HG02759 (cell line): ENCODE data around the gene SLX9.

ENCODE experiments used
- ATAC-seq: cut with Tn5 transposase; IDR thresholded peaks from one replicate; pipeline ENCODE4 v1.9.1; 2021; ENCODE audit warnings: mild to moderate bottlenecking, moderate library complexity; ENCODE audit not compliant: unreplicated experiment

Gene SLX9

DNA sequence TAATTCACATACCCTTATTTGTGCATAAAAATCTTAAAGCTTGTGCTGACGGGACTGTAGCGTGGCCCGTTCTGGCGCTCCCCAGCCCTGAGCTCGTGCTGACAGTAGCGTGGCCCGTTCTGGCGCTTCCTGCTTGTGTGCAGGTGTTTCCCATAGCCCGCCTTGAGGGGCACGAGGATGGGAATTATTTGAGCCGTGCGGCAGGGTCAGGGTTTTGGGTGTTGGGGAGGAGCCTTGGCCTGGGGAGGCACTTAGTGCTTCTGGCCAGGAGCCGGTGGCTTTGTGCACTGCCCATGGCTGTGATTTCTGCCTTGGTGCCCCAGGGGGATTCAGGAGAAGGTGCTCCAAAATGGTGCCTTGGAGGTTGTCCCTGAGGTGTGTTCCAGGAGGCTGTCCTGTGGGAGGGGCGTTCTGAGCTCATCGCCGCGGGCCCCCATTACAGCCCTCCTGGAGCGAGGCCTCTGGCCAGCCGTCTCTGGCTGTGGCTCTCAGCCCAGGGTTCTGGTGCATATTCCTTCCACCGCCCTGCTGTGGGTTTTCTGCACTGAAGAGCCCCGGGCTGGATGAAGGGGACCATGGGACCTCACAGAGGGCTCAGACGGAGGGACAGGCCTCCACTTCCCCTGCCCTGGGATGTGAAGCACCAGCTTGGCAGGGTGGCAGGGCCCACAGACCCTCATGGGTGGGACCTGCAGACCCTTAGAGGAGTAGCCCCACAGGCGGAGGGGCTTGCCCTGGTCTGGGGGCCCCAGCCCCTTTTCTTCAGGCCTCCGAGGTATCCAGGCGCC is 6.6 kb downstream of the SLX9 start:
- no peak for ATAC-seq

DNA sequence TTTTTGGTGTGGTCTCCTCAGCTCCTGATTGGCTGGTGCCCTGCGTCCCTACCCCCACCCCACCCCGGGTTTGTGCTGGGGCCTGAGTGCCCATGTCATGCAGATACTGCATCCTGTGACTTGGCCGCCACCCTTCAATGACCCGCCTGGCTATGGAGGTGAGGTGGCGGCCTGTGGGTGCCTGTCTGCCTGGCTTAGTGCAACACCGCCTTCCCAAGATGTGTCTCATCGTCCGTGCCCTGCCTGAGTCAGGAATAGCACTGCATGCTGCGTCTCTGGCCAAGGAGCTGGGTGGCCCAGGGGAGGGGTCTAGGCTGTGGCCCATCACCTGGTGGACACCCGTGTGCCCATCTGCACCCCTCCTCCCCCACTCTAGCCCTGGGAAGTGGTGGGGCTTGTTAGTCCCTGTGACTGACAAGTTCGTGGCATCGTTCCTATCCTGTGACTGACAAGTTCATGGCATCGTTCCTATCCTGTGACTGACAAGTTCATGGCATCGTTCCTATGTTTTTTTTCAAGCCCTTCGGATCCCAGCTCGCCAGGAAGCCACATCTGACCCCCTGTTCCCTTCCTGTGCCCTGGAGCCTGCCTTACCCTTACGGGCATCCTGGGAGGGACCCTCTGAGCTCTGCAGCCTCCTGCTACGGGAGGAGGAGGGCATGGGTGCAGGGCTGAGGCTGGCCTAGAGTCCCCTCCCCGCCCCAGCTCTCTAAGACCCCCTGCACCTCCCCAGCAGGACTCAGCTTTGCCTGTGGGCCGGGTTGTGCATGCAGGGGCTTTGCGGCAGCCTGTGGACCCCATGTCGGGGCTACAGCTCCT is 7.5 kb downstream of the SLX9 start:
- no peak for ATAC-seq

DNA sequence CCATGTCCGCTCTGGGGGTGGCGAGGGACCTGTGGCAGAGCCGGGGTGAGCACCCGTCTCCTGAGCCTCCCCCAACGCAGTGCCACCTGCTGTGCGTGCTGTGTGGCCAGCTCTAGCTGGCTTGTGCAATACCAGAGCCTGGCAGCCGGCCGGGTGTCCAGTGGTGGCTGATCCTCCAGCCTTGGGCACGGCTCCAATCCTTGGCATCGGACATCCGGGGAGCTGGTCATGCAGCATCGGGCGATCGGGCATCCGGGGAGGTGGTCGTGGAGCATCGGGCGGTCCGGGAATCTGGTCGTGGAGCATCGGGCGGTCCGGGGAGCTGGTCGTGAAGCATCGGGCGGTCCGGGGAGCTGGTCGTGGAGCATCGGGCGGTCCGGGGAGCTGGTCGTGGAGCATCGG is 8.1 kb downstream of the SLX9 start:
- ATAC-seq, result no peak

DNA sequence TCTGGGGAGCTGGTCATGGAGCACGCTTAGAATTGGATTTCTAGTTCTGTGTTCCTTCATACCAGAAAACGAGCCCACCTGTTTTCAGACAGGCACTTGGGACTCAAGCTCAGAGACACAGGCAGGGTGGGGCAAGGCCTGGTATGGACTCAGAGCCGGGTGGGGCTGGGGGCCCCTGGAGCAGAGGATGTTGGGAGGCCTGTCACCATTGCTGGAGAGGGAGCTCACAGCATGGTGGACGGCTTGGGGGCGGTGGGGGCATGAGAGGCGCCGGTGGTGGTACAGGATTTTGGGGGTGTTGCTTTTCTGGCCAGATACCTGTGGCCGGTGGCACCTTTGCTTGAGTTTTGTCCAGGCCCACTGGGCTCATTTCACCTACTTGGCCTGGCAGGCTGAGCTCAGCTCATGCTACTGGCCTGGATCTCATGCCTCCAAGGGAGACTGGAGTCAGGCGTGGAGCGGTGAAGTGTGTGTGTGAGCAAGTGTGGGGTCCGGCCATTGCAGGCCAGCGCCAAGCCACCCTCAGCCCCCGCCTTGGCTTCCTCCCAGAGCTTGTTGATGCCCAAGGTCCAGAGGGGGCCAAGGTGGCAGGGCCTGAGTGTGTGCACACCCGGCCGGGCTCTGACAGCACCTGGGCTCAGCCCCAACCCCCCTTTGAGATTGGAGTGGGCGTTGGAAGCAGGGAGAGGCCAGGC is 8.7 kb downstream of the SLX9 start:
- ATAC-seq, result no peak

DNA sequence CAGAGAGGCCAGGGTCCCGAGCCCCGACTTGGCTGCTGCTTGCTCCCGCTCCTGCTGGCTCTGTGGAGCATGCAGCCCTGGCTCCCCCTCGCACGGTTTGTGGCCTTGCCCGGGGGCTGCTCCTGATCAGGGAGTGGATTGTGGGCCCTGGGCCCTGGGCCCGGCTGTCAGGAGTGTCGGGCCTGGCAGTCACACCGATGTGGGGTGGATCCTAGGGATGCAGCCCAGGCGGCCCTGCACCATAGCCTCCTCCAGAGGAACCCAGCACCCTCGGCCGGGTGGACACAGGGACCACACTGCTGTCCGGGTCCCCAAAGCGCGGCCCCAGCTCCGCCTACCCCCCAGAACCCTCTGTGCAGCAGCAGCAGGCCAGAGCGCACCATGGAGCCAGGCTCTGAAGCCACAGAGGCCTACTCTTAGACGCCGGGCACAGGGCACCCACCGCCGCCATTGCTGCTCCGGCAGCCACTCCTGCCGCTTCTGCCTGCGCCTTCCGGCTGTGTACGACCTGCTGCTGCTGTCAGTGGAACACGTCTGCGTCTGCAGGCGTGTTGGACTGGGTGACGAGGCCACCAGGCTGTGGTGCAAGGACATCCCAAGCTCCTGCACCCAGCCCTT is 9.4 kb downstream of the SLX9 start:
- no peak for ATAC-seq

DNA sequence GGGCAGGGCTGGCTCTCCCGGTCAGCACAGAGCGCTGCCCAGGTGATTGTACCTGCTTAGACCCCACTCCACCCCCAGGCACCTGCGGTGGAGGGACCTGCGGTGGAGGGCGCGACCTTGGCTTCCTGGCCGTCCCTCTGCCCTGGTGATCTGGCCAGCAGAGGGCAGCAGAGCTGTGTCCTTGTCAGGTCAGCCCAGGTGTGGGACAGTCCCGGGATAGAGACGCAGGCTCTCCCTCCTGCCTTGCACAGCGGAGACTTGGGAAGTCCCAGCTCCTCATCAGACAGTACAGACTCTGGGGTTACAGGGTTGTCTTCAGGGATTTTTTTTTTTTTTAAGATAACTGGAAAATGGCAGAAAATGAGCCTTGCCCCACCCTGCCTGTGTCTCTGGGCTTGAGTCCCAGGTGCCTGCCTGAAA is 10.0 kb downstream of the SLX9 start:
- peak; percentile 43 for ATAC-seq

DNA sequence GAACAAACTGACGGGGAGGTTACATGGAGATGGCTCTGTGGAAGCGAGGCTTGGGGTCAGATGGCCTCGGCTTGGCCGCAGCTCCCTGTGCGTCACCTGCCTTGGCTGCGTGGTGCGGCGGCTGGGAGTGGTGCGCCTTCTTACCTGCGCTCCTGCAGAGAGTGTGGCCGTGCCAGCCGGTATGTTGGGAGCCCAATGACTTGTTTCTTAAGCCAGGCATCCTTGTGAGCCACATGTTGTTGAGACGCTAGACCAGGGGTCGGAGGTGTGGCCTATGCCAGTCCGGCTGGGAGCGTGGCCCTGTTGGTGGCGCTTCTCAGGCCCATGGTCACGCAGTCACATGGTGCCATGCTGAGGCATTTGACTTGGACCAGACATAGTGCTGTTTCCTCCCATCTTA is 10.5 kb downstream of the SLX9 start:
- no peak for ATAC-seq

DNA sequence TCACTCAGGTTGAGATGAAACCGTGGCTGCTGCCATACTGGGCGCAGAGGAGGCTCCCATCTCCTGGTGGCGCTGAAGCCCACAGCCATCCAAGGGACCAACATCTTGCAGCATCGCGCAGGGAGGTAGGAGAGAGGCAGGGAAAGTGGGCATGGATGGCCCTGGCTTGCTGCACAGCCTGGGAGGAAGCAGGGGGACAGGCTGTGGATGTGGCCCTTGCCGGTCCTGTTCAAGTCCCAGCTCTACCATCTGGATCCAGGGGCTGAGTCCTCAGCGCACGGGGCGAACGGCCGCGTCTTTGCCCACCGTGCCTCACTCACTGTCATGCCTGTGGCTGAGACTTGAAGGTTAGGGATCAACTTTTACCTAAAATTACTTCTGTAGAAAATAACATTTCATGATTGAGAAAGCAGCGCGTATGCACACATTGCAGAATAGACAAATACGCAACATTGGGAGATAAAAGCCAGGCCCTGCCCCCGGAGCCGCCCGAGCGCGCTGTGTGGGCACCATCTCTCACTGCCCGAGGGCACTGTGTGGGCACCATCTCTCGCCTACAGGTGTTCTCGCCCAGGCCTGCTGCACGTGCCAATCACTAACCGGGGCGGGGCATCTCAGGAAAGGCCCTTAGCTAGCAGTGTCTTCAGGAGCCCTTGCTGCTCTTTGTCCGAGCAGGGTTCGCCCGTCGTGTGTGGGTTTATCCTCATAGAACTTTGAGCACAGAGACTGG is 11.5 kb downstream of the SLX9 start:
- no peak for ATAC-seq

DNA sequence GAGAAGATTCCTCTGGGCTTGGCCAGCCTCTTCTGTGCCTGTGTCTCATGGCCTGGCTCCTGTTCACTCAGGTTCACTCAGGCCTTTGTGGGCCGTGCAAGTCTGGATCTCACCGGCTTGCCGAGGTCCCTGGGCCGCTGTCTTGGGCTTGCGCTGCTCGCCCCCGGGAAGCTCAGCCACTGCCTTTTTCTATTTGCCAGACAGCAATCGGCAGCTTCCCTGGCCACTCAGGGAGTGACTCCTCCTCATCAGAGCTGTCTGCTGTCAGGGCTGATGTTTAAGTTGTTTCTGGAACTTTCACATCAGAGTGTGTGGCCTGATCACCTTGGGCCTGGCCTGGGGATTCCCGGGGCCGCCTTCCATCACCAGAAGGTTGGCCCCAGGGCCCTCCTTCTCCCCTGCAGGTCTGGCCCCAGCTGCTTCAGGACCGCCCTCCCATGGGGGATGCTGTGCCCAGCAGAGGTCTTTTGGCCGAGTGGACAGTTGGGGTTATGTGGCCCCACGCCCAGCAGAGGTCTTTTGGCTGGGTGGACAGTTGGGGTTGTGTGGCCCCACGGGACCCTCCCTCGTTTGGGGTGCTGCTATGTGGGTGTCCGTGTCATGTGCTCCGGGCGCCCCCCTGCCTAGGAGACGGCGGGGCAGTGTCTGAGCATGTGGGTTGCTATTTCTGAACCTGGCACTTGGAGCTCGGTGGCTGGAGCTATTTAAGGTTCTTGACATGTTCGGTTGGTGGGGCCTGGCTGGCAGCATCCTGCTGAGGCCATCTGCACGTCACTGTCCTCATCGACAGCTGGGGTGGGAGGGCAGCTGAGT is 12.5 kb downstream of the SLX9 start:
- ATAC-seq, result no peak

DNA sequence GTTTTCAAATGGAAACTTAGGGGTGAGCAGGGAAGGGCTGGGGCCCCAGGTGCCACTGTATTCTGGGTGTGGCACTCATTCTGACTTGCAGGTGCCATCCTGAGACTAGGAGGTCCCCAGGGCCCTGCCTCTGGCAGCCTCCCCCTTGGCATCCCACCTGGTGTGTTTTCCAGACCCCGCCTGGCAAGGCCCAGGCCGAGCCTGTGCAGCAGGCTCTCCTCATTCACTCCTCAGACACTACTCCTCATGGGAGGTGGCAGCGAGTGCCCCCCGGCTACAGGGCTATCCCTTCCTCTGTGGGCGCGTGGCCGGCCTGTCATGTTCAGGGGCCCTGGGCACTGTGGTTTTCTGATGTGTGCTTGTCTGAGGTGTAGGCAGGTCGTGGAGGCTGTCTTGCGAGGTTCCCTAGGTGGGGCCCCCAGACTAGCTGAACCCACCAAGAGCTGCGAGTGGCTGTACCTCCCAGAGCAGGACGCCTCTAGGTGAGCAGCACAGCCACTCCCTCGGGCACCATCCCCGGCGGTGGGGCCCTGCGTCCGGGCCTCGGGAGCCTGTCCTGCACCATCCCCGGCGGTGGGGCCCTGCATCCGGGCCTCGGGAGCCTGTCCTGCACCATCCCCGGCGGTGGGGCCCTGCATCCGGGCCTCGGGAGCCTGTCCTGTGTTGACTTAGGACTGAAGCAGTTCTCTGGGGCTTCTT is 13.2 kb downstream of the SLX9 start:
- no peak for ATAC-seq

DNA sequence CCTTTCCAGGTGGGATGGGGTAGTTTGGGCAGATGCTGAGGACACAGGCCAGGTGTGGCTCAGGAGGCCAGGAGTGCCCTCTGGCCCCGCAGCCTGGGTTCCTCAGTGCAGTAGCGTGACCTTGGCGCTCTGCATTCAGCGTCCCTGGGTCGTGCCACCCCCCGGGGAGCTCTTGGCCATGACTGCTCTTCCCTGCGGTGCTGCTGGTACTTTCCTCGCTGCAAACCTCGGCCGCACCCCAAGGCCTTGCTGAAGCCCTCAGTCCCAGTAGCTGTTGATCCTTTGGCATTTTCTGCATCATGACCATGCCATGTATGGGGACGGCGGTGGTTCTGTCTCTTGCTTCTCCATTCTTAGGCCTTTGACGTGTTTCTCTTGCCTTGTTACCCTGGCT is 13.8 kb downstream of the SLX9 start:
- ATAC-seq, result no peak

DNA sequence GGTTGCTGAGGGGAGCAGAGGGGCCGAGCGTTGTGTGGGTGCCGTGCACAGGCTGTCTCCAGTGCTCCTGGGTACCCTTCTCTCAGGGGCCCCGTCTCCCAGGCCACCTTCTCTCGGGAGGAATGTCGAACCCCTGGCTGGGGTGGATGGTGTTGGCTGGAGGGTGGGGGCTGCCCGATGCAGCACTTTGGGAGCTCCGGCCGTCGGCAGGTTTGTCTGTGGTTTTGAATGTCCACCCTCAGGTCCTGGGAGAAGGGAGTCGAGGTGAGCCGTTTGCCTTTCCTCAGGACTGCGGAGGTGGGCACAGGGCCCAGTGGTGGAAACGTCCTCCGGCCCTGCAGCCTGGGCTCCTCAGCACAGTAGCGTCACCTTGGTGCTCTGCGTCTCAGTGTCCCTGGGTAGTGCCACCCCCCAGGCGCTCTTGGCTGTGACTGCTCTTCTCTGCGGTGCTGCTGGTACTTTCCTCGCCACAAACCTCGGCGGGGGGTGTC is 14.5 kb downstream of the SLX9 start:
- ATAC-seq, result no peak

DNA sequence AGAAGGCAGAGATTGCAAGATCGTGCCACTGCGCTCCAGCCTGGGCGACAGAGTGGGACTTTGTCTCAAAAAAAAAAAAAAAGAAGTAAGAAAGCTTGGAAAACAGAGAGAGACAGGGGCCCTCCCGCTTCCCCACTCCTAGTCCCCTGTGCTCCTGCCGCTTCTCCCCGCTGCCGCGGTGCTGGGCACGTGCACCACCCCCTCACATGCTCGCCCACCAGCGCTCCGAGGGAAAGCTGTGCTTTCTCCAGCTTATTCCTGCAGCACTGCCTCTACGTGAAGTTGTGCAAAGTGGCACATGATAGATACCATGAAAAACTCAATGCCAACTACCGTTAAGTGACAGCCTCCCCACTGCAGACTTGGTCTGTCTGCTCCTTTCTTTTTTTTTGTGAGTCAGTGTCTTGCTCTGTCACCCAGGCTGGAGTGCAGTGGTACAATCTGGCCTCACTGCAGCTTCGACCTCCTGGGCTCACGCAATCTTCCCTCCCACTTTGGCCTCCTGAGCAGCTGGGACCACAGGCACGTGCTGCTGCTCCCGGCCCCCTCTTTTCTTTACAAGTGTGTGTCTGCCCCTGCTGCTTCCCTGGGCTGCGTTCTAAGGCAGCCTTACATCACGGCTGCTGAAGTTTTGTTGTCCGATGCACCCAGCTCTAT is 15.4 kb downstream of the SLX9 start:
- ATAC-seq, result no peak

DNA sequence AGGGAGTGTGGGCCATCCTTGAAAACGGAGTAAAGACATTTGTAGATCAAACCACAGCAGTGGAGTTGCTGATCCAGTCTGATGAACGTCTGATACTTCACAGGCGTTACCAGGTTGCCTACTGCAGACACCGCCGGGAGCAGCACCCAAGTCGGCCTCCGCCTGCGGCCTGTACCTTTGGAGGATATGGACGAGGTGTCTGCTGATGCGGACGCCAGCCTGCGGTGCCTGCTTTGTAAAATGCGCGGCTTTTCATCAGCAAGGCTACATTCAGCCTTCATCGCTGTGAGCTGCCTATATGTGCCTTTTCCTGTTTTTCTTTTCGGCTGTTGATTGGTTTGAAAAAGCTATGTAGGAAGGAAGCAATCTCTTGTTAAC is 16.0 kb downstream of the SLX9 start:
- no peak for ATAC-seq

DNA sequence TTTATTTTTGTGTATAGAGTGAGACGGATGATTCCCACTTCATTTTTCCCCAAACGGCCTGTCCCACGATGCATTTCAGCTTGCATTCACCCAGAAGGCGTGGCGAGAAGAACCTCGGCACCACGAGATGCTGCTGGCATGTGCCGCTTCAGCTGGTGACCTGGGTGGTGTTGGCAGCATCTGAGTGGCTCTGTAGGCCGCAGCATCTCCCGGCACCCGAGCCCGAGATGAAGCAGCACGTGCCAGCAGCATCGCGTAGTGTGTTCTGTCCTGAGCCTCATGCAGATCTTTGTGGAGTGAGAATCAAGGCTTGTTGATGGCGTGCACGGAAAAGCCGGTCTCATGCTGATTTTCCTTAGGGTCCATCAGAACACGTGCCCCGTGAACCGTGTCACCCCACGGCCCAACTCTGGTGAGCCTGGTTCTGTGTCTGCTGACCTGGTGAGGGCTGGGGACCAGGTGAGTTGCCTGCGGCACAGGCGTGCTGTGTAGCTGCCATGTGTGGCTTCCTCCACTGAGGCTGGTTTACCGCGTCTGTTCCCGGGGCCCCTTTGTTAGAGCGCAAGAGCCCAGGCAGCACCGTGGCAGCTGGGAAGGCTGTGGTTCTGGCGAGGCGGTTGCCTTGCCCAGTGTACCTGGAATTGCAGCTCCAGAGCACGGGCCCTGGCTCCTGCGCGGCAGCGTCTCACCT is 16.7 kb downstream of the SLX9 start:
- ATAC-seq, result no peak

DNA sequence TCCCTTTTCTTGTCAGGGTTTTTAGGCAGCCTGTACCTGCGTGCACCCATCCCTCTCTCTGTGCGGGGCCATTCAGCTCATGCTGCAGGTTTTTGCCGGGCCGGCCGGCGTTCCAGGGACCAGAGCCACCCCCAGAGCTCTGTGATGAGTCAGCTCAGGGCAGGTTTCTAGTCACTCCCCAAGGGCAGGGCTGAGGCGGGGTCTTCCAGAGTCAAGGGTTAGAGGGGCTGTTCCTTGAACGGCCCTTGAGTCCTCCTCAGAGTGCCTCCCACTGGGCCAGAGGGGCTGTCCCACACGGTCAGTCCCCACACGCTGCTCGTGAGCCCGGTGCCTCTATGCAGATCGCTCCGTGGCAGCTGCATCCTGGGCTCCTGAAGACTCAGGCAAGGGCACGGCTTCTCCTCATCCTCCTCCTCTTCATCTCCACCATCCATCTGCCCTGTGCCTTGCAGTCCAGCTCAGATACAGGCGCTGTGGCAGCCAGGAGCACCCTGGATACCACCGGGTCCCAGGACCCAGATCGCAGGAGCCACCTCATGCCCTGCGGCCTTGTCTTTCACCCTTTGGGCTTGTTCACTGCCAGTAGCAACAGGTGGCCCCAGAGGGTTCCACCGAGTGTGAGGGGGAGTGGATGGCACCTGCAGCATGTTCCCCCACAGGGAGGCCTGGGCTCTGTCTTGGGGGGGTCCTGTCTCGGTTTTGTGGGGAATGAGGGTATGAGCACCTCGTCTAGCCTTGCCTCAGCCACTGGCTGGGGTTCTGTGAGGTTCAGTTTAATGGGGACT is 17.4 kb downstream of the SLX9 start:
- no peak for ATAC-seq

DNA sequence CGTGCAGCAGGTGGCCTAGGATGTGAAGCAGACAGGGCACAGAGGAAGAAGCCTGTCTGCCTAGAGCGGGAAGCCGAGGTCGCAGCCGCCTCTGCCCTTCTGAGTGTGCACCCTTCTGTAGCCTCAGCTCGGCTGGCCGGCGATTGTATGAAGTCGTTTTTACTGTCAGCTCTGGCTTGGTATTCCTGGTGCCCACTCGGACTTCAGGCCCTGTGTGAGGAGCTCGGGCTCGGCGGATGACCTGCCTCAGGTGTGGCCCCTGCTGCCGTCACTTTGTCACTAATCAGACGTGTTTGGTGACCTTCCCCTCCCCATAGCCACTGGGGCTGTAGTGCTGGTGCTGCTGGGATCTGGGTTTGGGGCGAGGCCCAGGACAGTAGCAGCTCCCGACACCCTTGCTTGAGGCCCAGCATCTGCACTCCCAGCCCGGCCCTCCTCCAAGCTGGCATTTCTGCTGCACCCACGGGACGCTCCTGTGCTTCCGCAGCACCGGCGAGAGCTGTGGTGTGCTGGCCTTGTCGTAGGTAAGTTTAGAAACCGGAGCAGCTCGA is 18.1 kb downstream of the SLX9 start:
- no peak for ATAC-seq
